Left colon (tissue), 2 donors: ENCODE results near the gene UQCC3. TPM values are rescaled to one million over a fixed set of nuclear protein-coding genes. Genes with fewer than 3 reads are reported as not detected.

Source experiments
- ATAC-seq: fragments of 200-7000 bp; cut with Tn5 transposase; one replicate; pipeline ENCODE4 v1.9.1; 2020; ENCODE audit warnings: mild to moderate bottlenecking, moderate library complexity
- DNase-seq, 2 donors: peaks; one replicate each; pipeline ENCODE4 v3.0.0-alpha.2; 2020
- intact Hi-C, 2 donors: fragments of 100-400 bp; cut with DNase I in 1 of 2; cut with micrococcal nuclease in 1 of 2; formaldehyde crosslinking; loops; one replicate each; pipeline versions ENCODE4 v1.11.2 to v1.14.0; 2022; cut with DNase I, micrococcal nuclease
- total RNA-seq, 2 donors: library from RNA; stranded (reverse); fragmentation: NEBNext Ultra II Directional; extraction: Animal tissue kit (Norgen Biotek cat#: 25700); gene quantifications; one replicate each; pipeline ENCODE4 v1.2.1, GENCODE V29; 2021
- donor health status: DM: no; HTN: no; CAD: no.
- donor health status: DM: yes; HTN: yes; CAD: no.

The UQCC3 gene
- total RNA-seq, 2 donors from 2014 or later, result 13.2 to 13.3 TPM

- no peak for DNase-seq
- intact Hi-C loops, result no loop called here
- ATAC-seq, result no peak
Observed at GRCh38 chr11:62715150-62716130, 44.0 kb downstream of the UQCC3 start.

- DNase-seq (no peak), ATAC-seq (no peak)
- intact Hi-C loops, result no loop called here
Observed at GRCh38 chr11:62716206-62716605, 44.7 kb downstream of the UQCC3 start.

GRCh38 chr11:62716816-62717215 lies 45.3 kb downstream of the UQCC3 start:
- no peak for DNase-seq
- intact Hi-C loops, result no loop called here
- ATAC-seq, result no peak

- no peak for DNase-seq
Observed at GRCh38 chr11:62719302-62719978, 48.0 kb downstream of the UQCC3 start.

GRCh38 chr11:62721994-62722393 lies 50.5 kb downstream of the UQCC3 start:
- ATAC-seq (no peak), DNase-seq (no peak)
- intact Hi-C loops, result no loop called here

More at GRCh38 chr11:62719302-62719978, 48.0 kb downstream of the UQCC3 start:
- intact Hi-C loops, result no loop called here
- no peak for ATAC-seq

Other genes with a start within 250 kb of the UQCC3 start
- gene AHNAK, start 124.9 kb upstream of the UQCC3 start, total RNA-seq, result 100 to 1,000 TPM; 629 to 631 TPM
- 1,000 to 10,000 TPM; 1,192 to 1,207 TPM for gene EEF1G, start 97.8 kb upstream of the UQCC3 start, total RNA-seq
- 10 to 100 TPM; 14.0 to 14.7 TPM for gene TUT1, start 80.2 kb upstream of the UQCC3 start, total RNA-seq
- gene MTA2, start 69.8 kb upstream of the UQCC3 start, total RNA-seq, result 10 to 100 TPM; 84.5 to 96.6 TPM
- 10 to 100 TPM; 45.4 to 57.9 TPM for gene EML3, start 58.9 kb upstream of the UQCC3 start, total RNA-seq
- gene ROM1, start 58.4 kb upstream of the UQCC3 start, total RNA-seq, result 1 to 10 TPM; 2.0 to 3.2 TPM
- gene B3GAT3, start 49.7 kb upstream of the UQCC3 start, total RNA-seq, result 10 to 100 TPM; 27.0 to 28.8 TPM
- gene GANAB, start 25.1 kb upstream of the UQCC3 start, total RNA-seq, result 100 to 1,000 TPM; 214 to 270 TPM
- 10 to 100 TPM; 16.6 to 17.1 TPM for gene INTS5, start 18.4 kb upstream of the UQCC3 start, total RNA-seq
- gene C11orf98, start 6.5 kb upstream of the UQCC3 start, total RNA-seq, result 10 to 100 TPM; 53.9 to 65.0 TPM
- gene CSKMT, start 6.4 kb upstream of the UQCC3 start, total RNA-seq, result 10 to 100 TPM; 14.0 to 15.1 TPM
- gene LBHD1, start 594 bp downstream of the UQCC3 start, total RNA-seq, result 10 to 100 TPM in 1 of 2 donors, 1 to 10 TPM in 1; 6.5 to 12.8 TPM
- 10 to 100 TPM; 66.9 to 88.9 TPM for gene UBXN1, start 7.4 kb downstream of the UQCC3 start, total RNA-seq
- gene LRRN4CL, start 17.9 kb downstream of the UQCC3 start, total RNA-seq, result 1 to 10 TPM; 2.2 to 3.6 TPM
- gene BSCL2, start 35.8 kb downstream of the UQCC3 start, total RNA-seq, result 10 to 100 TPM; 38.8 to 53.2 TPM
- gene GNG3, start 36.0 kb downstream of the UQCC3 start, total RNA-seq, result under 1 TPM in 1 of 2 donors, not detected in 1; 0.81 TPM
- 10 to 100 TPM; 47.5 to 54.2 TPM for gene HNRNPUL2, start 55.8 kb downstream of the UQCC3 start, total RNA-seq
- 10 to 100 TPM; 27.3 to 34.9 TPM for gene TTC9C, start 56.8 kb downstream of the UQCC3 start, total RNA-seq
- gene ZBTB3, start 82.5 kb downstream of the UQCC3 start, total RNA-seq, result 10 to 100 TPM; 11.5 to 14.5 TPM
- 10 to 100 TPM; 39.9 to 42.1 TPM for gene POLR2G, start 89.9 kb downstream of the UQCC3 start, total RNA-seq
- gene TAF6L, start 99.7 kb downstream of the UQCC3 start, total RNA-seq, result 10 to 100 TPM; 16.9 to 18.3 TPM
- gene TMEM179B, start 115.7 kb downstream of the UQCC3 start, total RNA-seq, result 10 to 100 TPM; 50.9 to 58.2 TPM
- gene TMEM223, start 120.3 kb downstream of the UQCC3 start, total RNA-seq, result 10 to 100 TPM; 18.5 to 22.6 TPM
- gene NXF1, start 133.8 kb downstream of the UQCC3 start, total RNA-seq, result 10 to 100 TPM; 50.4 to 51.0 TPM
- 10 to 100 TPM; 37.7 to 39.6 TPM for gene STX5, start 160.4 kb downstream of the UQCC3 start, total RNA-seq
- not detected for gene TEX54, start 161.2 kb downstream of the UQCC3 start, total RNA-seq
- gene WDR74, start 167.9 kb downstream of the UQCC3 start, total RNA-seq, result 10 to 100 TPM; 31.3 to 38.9 TPM
- 100 to 1,000 TPM in 1 of 2 donors, 10 to 100 TPM in 1; 98.8 to 107 TPM for gene SLC3A2, start 209.2 kb downstream of the UQCC3 start, total RNA-seq
- under 1 TPM; 0.84 to 0.98 TPM for gene CHRM1, start 249.7 kb downstream of the UQCC3 start, total RNA-seq